ENCODE results near the gene KIAA1217.

Gene KIAA1217

DNA sequence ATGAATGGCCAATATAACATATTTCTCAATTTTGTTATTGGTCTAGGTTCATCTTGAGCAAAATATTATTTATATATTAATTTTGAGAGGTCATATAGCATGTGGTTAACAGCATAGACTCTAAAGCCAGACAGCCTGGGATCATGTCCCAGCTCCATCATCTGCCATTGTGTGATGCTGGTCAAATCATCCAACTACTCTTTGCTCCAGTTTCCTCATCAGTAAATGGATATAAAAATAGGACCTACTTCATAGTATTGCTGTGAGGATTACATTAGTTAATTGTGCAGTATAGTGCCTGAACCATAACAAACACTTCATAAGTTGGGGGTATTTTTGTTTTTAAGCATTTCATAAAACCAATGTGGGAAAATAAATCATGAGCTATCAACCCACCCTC, 199.0 kb downstream of the KIAA1217 start:
- no peak overlapping the region for H3K4me3 ChIP-seq (IDR thresholded peaks at IDR 0.05; ENCODE audit: insufficient read depth, low read depth, low read length)
- no peak overlapping the region for H3K27ac ChIP-seq
- H3K9ac ChIP-seq, result no peak overlapping the region
- H3K79me2 ChIP-seq (ENCODE audit: insufficient read depth, low read depth), result no peaks in the 10 kb centered on the region
- no peaks in the 10 kb centered on the region for H3K36me3 ChIP-seq (ENCODE audit: insufficient read depth)
- H2AFZ ChIP-seq (ENCODE audit: low read depth), result no peak overlapping the region
- H4K20me1 ChIP-seq (ENCODE audit: insufficient read depth), result no peaks in the 10 kb centered on the region
- no peak overlapping the region for H3K4me2 ChIP-seq
- H3K4me1 ChIP-seq (ENCODE audit: low read depth, poor library complexity, severe bottlenecking), result no peaks in the 10 kb centered on the region
- no peaks in the 10 kb centered on the region for H3K27me3 ChIP-seq (ENCODE audit: insufficient read depth, low read depth)
- TF ChIP-seq, protein P1, sequence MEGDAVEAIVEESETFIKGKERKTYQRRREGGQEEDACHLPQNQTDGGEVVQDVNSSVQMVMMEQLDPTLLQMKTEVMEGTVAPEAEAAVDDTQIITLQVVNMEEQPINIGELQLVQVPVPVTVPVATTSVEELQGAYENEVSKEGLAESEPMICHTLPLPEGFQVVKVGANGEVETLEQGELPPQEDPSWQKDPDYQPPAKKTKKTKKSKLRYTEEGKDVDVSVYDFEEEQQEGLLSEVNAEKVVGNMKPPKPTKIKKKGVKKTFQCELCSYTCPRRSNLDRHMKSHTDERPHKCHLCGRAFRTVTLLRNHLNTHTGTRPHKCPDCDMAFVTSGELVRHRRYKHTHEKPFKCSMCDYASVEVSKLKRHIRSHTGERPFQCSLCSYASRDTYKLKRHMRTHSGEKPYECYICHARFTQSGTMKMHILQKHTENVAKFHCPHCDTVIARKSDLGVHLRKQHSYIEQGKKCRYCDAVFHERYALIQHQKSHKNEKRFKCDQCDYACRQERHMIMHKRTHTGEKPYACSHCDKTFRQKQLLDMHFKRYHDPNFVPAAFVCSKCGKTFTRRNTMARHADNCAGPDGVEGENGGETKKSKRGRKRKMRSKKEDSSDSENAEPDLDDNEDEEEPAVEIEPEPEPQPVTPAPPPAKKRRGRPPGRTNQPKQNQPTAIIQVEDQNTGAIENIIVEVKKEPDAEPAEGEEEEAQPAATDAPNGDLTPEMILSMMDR (conservative IDR thresholded peaks at IDR 0.05; ENCODE audit: low read depth, low read length), result no peak

DNA sequence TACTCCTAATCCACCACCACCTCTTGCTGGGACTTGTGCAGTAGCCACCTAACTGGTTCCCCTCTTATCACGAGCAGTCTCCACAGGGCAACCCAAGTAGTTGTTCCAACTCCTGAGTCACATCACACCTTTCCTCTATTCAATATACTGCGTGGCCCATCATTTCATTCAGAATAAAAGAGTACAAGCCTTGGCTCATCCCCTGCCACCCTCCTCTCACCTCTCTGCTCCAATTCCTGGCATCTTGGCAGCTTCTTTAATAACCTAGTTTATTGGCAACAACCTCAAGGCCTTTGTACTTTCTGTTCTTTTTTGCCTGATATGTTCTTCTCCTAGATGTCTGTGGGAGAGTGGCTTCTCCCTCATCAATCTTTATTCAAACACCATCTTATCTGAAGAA, 199.4 kb downstream of the KIAA1217 start:
- Histone ChIP-seq H4K20me1 (ENCODE audit: insufficient read depth) (no peaks in the 10 kb centered on the region), H3K9ac (no peak overlapping the region), H3K36me3 (ENCODE audit: insufficient read depth) (no peaks in the 10 kb centered on the region), H3K4me1 (ENCODE audit: low read depth, poor library complexity, severe bottlenecking) (no peaks in the 10 kb centered on the region), H3K4me3 (IDR thresholded peaks at IDR 0.05; ENCODE audit: insufficient read depth, low read depth, low read length) (no peak overlapping the region), H3K4me2 (no peak overlapping the region), H2AFZ (ENCODE audit: low read depth) (no peak overlapping the region), H3K27me3 (ENCODE audit: insufficient read depth, low read depth) (no peaks in the 10 kb centered on the region), H3K27ac (no peak overlapping the region), H3K79me2 (ENCODE audit: insufficient read depth, low read depth) (no peaks in the 10 kb centered on the region)
- TF ChIP-seq, protein P1 (conservative IDR thresholded peaks at IDR 0.05; ENCODE audit: low read depth, low read length), result no peak

DNA sequence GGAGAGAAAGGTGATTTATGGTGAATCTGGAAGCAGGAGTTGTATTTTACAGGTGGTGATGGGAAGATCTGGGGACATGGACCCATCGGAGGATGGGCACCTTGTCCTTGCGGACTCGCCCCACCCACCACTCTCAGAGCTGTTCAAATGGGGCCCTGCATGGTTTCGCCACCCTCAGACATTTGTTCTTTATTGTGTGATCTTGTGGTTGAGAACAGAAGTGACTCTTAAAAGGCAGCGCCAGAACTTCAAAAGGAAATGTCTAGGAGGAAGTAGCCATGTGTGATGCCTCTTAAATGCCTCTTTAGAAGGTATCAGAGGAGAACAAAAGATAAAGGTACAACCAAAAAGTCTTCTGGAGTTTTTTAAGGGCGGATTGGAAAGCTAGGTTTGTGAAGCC, 205.7 kb downstream of the KIAA1217 start:
- no peaks in the 10 kb centered on the region for H4K20me1 ChIP-seq (ENCODE audit: insufficient read depth)
- no peaks in the 10 kb centered on the region for H3K4me1 ChIP-seq (ENCODE audit: low read depth, poor library complexity, severe bottlenecking)
- H3K4me3 ChIP-seq (IDR thresholded peaks at IDR 0.05; ENCODE audit: insufficient read depth, low read depth, low read length), result no peak overlapping the region
- H3K36me3 ChIP-seq (ENCODE audit: insufficient read depth), result no peaks in the 10 kb centered on the region
- H2AFZ ChIP-seq (ENCODE audit: low read depth), result no peak overlapping the region
- H3K9ac ChIP-seq, result no peak overlapping the region
- no peak overlapping the region for H3K4me2 ChIP-seq
- no peaks in the 10 kb centered on the region for H3K27me3 ChIP-seq (ENCODE audit: insufficient read depth, low read depth)
- no peak overlapping the region for H3K27ac ChIP-seq
- TF ChIP-seq, protein P1 (conservative IDR thresholded peaks at IDR 0.05; ENCODE audit: low read depth, low read length), result no peak
- H3K79me2 ChIP-seq (ENCODE audit: insufficient read depth, low read depth), result no peaks in the 10 kb centered on the region

DNA sequence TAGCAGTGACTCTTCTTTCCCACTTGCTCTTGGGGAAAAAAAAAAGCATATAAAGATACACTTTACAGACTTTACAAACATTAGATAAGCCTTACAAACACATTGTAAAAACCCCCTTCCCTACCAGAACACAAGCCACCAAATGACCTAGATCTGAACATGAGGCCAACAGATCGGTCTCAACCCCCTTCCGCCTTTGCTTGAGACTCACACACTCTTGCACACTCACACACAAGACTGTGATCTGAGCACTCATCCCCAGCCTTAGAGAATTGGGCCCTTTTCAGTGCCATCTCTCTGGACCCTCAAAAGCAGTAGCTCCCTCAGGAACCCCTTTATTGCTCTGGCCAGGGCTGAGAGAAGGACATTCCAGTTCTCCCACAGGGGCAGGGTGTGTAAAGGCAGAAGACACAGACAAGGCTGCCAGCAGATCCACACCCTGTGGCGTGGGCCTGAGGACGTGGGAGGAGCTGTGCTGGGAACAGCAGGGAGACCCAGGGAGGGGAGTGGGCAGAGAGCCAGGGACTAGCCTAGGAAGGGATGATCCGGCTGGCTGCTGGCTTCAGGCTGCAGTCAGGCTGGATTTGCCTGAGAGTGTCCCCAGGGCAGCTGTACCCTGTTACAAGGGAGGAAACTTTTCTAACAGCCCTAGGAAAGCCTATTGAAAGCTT, 206.7 kb downstream of the KIAA1217 start:
- H3K4me3 ChIP-seq (IDR thresholded peaks at IDR 0.05; ENCODE audit: insufficient read depth, low read depth, low read length), result no peak overlapping the region
- H3K79me2 ChIP-seq (ENCODE audit: insufficient read depth, low read depth), result no peaks in the 10 kb centered on the region
- H2AFZ ChIP-seq (ENCODE audit: low read depth), result no peak overlapping the region
- TF ChIP-seq, protein P1 (conservative IDR thresholded peaks at IDR 0.05; ENCODE audit: low read depth, low read length), result no peak
- H3K4me1 ChIP-seq (ENCODE audit: low read depth, poor library complexity, severe bottlenecking), result no peaks in the 10 kb centered on the region
- no peaks in the 10 kb centered on the region for H4K20me1 ChIP-seq (ENCODE audit: insufficient read depth)
- no peak overlapping the region for H3K4me2 ChIP-seq
- no peaks in the 10 kb centered on the region for H3K36me3 ChIP-seq (ENCODE audit: insufficient read depth)
- H3K9ac ChIP-seq, result no peak overlapping the region
- H3K27me3 ChIP-seq (ENCODE audit: insufficient read depth, low read depth), result no peaks in the 10 kb centered on the region
- no peak overlapping the region for H3K27ac ChIP-seq

Data from KMS-11 (cell line).